HG02610 (cell line): ENCODE measurements around the gene SULT2B1.
"Not testable (repeated sequence)": the region's sequence is repeated elsewhere in the genome, so short reads cannot be mapped to it uniquely, and the experiment has no call there.

Experiments
- ATAC-seq: cut with Tn5 transposase; IDR thresholded peaks from one replicate; pipeline ENCODE4 v1.9.1; 2021; ENCODE audit warnings: mild to moderate bottlenecking, moderate library complexity; ENCODE audit not compliant: unreplicated experiment

The SULT2B1 gene

DNA sequence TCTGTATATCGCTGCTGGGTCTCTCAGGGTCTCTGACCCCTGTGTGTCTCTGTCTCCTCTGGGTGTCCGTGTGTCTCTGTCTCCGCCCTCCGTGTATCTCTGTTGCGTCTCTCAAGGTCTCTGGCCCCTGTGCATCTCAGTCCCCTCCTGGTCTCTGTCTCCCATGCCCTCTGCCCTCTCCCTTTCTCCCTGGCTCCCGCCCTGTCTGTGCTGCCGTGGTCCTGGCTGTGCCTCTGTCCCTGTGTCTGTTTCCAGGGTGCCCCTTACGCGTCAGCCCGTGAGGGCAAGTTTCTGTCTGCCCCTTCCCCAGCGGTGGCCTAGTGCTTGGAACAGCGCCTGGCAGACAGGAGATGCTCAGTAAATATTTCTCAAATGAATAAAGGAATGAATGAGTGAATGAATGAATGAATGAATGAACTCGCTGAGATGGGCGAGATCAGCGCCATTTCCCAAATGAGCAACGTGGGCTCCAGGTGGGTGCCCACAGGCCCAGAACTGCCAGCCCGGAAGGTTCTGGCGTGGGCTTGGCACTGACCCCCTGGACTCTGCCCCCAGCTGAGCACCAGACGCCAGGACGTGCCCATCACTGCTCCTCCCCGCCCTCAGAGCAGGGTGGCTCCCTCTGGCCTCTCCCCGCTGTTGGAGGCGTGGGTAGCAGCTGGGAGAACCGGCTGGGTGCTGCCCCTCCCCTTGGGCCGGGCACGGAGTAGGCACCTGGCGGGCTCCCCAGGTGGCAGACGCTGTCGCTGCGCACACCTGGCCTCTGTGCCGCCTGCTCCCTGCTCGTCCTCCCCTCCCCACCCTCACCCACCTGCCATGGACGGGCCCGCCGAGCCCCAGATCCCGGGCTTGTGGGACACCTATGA lies at the start of gene SULT2B1:
TSS of gene SULT2B1 (plus strand) at position 736 of the 866 bp plus-strand sequence. CDS start at position 817, 81 bp downstream.
- no peak for ATAC-seq

DNA sequence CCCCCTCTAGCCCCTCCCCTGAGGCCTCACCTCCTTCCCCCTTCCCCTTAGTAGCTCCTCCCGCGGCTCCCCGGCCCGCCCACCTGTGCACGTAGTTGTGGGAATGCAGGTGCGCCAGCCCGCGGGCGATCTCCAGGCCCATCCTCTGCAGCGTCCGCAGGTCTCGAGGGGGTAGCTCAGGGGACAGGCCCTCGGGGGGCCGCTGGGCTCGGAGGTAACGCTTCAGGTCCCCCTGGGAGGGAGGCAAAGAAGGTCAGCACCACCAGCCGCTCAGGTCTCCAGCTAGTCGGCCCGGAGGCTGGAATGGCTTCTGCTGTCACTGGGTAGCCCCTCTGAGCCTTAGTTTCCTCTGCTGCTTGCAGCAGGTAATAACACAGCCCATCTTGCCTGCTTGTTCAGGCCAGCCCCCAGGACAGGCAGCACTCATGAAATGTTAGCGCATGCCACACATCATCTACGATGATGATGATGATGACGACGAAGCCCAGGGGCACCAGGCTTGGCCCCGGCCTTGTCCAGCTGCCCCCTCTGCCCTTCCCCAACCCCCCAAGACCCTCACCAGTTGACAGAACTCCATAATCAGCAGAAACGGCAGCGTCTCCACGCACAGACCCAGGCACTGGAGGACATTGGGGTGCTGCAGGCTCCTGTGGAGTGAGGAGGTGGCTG lies 49.5 kb upstream of the SULT2B1 start:
- ATAC-seq: no peak

DNA sequence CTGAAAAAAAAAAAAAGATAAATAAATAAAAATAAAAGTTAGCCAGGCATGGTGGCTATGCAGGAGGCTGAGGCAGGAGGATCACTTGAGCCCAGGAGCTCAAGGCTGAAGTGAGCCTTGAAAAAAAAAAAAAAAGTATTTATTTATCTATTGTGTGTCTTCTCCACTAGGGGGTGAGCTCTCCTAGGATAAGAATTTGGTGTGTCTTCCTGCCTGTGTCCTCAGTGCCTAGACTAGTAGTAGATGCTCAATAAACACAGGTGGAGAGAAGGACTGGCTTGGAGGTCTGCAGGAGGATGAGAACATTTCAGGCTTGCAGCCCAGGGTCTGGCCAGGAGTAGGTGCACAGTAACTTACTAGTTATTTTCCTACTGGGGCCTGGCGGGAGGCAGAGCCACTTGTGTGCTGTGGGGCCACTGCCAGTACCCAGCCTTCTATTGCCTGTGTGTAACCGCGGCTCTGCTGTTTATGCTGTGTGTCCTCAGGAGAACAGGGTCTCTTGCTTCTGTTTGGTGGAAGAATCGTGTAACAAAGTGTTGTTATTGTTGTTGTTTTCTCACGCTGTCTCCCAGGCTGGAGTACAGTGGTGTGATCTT lies 45.7 kb upstream of the SULT2B1 start:
- no peak for ATAC-seq

DNA sequence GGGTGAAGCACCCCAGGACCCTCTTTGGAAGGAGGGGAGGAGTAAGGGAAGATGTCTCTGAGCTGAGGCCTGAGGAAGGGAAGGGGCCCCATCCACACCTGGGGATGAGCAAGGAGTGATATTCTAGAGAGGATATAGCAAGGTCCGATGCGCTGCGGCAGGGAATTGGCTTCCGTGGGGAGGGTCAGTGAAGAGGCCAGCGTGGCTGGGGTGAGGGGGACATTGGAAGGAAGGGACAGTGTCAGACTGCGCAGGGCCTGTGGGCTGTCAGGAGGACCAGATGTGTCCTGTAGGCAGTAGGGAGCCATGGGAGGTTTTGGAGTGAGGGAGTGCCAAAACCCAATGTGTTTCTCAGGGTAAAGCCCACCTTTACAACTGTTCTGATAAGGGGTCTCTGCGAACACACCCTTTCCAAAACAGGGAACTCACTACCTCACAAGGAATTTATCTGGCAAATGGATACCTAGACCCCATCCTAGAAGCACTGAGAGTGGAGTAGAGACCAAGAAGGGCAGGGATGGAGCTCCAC lies 44.0 kb upstream of the SULT2B1 start:
- ATAC-seq: no peak

DNA sequence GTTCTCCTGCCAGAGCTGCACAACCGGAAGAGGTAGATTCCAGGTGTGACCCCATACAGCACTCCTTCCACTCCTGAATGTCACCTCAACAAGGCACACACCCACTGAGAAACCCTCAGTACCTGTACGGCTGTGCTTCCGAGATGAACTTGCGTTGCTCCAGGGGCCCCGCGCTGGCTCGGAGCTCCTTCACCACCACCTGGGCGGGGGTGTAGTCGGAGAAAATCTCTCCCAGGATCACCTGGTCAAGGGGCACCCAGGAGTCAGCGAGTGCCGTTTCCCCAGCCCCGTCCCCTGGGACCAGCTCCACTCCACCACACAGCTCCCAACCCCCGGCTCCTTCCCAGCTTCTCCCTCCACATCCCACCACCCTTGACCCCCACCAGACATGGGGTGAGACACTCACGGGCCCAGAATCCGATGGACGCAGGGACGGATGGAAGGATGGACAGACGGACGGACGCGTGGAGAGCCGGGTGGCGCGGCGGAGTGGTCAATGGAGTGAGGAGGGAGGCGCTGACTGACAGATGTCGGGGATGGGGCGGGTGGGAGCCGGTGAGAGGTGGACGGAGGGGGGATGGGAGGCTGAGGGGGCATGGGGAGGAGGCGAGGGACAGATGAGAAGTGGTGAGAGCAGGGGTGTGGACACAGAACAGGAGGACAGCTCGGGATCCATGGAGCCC lies 43.1 kb upstream of the SULT2B1 start:
- ATAC-seq: no peak

DNA sequence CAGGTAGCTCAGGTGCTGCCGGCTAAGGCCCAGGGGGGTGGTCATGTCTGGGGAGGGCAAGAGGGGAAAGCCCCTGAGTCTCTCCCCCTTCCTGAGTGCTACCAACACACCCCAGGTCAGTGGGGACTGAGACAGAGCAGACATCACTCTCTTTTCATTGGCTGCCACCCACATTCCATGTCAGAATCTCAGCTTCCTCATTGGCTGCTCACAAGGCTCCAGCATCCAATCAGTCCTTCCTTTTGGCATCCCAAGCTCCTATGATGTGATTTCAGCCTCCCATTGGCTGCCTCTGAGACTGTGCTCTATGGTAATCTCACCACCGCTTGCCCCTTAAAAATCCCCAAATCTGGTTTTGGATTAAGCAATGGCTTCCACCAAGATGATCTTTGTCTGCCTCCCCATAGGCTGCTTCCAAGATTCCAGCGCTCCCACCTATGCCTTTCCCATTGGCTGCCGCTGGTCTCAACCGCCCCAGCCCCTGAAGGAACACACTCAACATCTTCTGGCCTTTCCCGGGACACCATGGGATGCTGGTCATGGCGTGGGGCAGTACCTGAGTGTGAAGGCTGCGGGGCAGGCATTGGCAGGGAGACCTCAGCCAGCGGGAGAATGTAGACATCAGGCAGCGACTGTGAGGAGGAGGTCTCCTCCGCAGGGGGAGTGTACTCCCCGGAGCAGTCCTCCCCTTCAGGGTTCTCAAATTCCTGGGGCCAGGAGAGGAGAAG lies 42.3 kb upstream of the SULT2B1 start:
- ATAC-seq: no peak

DNA sequence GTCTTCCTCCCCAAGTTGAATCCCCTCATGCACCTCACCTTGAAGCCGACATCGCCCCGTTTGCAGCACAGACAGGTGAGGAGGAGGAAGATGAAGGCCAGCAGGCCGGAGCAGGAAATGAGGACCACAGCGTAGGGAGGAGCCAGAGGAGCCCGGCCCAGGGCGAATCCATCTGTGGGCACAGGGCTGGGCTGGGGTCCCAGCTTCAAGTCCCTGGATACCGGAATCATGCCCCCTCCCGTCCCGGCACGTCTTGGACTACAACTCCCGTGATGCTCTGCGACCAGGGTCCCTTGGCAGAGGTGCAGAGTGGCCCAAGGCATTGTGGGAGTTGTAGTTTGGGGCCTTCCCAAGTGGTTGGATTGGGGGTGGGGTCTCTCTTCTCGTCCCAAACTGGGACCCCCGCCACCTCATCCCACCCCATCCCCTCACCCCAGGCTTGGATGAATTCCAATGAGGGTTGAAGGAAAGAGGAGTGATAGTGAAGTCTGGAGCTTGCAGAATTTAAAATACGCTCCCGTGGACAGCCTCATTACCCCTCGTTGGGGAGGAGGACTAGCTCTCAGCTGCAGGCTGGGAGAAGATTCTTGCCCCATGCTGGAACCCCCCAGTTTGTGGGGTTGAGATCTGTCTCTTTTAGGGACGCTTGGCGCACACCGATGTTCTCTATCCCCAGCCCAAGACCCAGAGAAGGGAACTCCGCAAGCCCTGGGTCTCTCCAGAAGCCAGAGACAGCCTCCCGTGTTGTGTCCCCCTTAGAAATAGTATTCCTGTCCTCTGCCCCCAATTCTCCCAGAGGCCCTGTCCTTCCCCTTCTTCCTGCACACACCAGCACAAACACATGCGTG lies 41.3 kb upstream of the SULT2B1 start:
- no peak for ATAC-seq

DNA sequence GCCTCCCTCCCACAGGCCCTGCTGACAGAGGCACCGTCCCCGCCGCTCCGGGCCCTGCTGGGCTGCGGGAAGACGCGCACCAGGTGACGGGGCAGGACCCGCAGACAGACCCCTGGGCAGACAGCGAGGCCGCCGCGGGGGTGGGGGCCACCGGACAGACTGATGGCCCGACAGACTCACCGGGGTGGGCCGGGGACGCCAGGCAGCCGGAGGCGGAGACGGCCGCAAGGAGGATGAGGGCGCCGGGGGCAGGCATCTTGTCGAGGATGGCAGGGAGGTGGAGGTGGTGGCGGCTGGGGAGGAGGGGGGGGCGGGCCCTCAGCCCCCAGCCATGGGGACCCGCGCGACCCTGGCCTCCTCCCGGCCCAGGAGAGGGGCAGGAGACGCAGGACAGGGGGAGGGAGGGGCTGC lies 40.6 kb upstream of the SULT2B1 start:
- ATAC-seq: no peak

DNA sequence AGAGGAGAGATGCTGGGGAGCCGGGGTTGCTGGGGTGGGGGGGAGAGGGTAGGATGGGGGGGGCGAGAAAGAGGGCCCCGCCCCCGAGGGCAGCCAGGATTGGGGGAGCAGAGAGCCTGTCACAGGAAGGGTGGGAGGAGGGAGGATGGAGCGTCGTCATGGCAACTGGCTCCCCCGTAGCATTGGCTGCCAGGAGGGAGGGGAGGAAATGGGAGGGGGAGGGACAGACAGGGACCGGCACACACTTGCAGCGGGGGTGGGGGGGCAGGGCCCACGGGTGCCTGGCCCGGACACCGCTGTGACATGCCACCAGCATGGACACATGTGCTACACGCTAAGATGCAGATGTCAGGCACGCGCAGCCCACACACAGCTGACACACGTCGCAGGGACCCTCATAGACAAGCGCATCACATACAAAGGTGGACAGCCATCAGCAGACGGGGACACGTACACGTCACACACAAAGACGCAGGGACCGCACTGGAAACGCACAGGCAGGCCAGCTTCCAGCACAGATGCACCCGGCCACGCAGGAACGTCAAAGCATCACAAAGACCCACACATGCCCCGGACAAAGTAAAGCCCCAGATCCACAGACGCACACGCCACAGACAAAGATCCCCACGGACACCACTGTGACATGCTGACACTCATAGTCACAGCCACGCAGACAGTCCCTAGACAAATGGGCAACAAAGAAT lies 40.0 kb upstream of the SULT2B1 start, which contains the start of gene LMTK3:
TSS of gene LMTK3 (minus strand) at position 36 of the 704 bp plus-strand sequence. CDS start 259 bp downstream, outside the sequence.
- no peak for ATAC-seq

DNA sequence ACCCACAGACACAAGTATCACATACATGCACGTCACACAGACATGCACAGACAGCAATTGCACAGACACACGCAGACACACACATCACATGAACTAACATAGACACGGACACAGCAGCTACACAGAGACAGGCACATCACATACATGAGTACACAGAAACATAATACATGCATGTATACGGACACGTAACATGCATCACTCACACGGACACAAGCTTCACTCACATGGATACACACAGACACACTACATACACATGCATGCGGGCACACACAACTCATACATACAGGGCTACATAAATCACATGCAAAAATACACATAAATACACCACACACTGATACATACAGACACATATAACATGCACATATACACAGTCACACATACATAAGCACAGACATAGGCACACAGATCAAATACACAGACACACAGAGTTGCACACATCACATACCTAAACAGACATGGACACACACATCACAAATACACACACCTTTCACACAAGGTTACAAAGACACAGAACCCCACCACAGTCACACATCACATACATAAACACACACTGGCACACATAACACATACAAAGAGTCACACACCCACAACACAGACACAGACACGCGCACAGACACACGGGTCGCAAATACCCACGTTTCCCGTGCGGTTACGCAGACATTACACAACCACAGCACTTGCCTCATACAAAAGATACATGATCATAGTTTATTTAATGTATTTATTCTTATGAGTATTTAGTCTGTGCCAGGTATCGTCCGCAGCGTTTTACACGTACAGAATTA lies 39.3 kb upstream of the SULT2B1 start:
- ATAC-seq: no peak

DNA sequence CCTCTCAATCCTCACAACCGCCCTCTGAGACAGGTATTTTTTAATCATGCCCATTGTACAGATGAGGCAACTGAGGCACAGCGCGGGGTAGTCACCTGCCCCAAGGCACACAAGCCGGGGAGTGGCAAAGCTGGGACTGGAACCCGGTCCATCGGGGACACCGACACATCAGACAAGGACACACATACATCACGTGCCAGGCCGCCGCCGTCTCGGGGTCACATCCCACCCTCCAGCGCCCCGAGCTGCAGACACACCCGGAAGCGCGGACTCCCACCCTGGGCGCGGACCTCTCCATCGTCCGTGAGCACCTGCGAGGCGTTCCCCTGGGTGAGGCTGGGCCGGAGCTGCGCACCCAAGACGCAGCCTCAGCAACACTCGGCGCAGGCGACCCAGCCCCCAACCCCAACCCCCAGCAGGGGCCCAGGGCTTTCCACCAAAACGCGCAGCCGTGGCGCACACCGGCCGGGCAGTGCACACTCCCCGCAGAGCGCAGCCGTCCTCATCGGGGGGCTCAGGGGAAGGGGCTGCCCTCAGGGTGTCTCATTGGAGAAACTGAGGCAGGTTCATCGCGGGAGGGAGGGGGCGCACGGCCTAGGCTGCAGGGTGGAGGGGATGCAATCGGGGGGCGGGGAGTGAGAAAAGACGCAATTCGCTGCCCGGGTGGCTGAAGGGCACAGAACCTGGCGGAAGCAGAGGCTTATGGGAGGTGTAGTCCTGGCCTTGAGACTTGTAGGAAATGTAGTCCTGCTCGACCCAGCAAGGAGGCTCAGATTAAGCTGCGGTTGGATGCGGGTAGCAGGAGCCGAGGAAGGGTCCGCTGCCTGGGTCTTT lies 38.5 kb upstream of the SULT2B1 start:
- ATAC-seq: no peak

DNA sequence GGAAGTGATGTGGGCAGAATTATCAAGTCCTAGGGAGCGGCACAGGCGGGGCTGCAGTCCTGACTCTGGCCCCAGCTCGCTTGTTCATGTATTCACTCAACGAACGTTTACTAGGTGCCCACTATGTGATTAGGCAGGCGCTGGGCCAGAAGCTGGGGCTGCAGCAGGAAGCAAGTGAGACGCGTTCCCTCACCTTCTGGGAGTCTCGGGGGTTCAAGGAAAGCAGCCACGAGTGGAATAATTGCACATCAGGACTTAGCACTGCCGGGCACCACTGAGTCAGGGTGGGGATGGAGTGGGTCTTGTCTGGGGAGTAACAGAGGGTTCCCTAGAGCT lies 37.9 kb upstream of the SULT2B1 start:
- ATAC-seq: no peak

DNA sequence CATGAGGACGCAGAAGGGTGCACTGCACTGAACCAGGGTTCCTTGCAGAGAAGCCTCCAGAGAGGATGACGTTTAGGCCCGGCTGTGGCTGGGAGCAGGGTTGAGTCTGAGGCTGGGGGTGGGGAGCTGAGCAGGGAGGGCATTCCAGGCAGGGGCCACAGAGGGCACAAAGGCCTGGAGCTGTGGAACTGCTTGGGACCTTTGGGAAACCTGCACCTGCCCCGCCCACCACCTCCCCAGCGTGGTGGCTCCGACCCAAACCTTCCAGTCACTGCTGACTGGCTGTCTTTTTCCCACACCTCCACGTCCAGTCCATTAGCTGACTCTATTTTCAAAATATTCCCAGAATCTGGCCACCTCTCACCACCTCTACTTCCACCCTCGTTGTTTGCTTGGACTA lies 35.4 kb upstream of the SULT2B1 start:
- no peak for ATAC-seq

DNA sequence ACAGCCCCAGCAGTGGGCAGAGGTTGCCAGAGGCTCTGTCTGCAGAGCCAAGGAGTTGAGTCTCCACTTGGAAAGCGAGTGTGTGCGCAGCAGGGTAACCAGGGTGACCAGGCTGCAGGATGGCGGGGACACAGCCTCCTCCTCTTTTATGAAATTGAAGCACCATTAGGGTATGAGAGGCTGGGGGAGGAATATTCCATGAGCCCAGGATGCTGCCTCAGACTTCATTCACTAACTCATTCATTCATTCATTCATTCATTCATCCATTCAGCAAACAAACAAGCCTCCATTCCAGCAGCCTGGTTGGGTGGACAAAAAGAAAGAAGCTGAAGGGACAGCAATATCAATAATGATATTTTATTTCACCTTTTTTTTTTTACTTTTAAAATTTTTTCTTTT lies 33.8 kb upstream of the SULT2B1 start:
- ATAC-seq: no peak

DNA sequence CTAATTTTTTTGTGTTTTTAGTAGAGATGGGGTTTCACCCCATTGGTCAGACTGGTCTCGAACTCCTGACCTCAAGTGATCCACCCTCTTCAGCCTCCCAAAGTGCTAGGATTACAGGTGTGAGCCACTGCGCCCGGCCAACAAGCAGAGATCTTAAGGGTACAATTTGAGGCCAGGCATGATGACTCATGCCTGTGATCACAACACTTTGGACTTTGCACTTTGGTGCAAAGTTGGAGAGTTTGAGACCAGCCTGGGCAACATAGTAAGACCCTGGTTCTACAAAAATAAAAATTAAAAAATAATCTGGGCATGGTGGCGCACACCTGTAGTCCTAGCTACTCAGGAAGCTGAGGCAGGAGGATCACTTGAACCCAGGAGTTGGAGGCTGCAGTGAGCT lies 32.5 kb upstream of the SULT2B1 start:
- ATAC-seq: not testable (repeated sequence)

DNA sequence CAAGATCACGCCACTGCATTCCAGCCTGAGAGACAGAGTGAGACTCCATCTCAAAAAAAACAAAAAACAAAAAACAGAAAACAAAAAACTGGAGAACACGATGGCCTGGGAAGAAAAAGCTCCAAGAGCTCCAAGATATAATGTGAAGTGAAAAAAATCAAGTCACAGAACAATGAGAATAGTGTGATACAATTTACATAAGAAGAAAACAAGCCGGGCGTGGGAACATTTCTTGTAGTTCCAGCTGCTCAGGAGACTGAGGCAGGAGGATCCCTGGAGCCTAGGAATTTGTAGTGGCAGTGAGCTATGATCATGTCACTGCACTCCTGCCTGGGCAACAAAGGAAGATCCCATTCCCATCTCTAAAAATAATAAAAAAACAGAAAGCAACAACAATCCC lies 31.8 kb upstream of the SULT2B1 start:
- ATAC-seq: no peak

DNA sequence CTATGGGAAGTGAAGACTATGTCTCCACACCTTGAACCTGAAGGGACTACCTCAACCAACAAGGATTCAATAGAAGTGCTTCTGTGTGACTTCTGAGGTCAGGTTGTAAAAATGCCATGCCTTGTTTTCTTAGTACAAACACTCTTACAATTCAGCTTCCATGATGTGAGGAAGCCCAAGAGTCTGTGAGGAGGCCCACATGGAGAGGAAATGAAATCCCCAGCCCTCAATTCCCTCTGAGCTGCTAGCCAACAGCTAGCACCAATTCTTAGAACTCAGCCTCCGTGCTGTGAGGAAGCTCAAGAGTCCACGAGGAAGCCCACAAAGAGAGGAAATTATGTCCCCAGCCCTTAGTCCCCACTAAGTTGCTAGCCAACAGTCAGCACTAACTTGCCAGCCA lies 27.8 kb upstream of the SULT2B1 start:
- no peak for ATAC-seq
